ENCODE measurements around the gene SPDYE4.

SPDYE4 gene

DNA sequence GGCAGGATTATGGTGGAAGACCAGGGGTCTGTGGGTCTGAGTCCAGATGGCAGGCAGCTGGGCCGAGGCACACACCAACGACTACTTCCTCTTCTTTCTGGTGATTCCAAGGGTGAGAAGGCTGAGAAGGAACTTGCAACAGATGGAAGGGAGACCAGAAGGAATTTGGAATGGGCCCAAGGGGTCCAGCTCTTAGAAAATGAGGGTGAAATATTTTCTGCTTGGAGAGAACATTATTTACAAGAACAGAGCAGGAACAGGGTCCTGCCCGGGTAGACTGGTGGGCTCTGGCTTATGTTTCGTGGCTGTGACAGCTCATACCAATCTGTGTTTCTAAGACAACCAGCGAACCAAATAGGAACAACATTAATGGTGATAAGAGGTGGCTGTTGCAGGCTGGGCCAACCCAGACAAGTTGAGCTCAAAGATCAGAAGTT is 50.3 kb downstream of the SPDYE4 start:
- DNase-seq: no peak

DNA sequence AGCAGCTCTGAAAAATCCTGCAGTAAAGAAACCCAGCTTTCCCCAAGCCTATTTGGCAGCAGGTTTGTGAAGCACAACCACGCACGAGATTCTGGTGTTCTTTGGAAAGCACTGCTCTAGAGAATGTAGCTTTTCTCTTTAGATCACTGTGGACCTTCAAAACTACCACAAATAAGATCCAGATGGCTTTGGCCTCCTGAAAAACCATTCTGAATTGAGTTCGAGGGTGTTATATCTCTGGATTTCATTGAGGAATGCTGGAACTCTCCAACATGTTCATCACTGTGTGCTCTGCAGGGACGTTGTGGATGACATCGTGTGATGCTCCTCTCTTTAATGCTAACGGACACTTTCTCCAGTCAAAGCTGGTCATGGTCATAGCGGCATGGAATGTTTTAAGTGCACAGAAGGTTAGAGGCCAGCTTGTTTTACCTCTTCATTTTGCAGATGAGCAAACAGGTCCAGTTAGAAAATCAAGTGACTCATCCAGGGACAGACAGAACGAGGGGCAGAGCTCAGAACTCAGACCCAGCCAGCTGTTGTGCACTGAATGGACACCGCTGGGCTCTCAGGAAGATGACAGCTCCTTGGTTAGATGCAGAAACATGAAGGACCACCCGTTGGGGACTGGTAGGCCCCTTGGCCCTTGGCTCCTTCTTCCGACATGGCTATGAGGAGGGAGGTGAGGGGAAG is 50.9 kb downstream of the SPDYE4 start:
- no peak for DNase-seq

- no peak for DNase-seq
Measured at GRCh38 chr17:8706431-8706830, 51.9 kb downstream of the SPDYE4 start.

GRCh38 chr17:8705427-8705826 is 52.9 kb downstream of the SPDYE4 start:
- no peak for DNase-seq

GRCh38 chr17:8703001-8703400 is 55.3 kb downstream of the SPDYE4 start:
- no peak for DNase-seq

DNA sequence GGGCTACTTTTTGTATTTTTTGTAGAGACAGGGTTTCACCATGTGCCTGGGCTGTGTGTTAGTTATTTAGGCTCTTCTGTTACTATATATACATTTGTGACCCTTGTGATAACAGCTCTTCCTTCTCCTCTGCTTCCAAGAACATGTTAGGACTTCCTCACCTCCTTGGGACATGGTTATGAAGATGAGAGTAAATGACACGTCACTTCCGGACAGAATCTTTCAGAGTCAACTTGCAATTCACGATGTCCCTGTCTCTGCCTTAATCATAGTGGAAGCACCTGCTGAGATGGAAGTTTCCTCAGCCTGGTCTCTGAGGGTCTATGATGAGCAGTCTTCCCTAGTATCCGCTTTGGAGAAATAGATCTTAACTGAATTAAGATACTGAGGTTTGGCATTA is 56.6 kb downstream of the SPDYE4 start:
- no peak for DNase-seq

GRCh38 chr17:8701221-8701620 is 57.1 kb downstream of the SPDYE4 start:
- DNase-seq: no peak
